ENCODE data around the gene GUCY2C.
A peak's percentile ranks its signal among the peaks of the same experiment; 100 is the strongest.

The GUCY2C gene

DNA sequence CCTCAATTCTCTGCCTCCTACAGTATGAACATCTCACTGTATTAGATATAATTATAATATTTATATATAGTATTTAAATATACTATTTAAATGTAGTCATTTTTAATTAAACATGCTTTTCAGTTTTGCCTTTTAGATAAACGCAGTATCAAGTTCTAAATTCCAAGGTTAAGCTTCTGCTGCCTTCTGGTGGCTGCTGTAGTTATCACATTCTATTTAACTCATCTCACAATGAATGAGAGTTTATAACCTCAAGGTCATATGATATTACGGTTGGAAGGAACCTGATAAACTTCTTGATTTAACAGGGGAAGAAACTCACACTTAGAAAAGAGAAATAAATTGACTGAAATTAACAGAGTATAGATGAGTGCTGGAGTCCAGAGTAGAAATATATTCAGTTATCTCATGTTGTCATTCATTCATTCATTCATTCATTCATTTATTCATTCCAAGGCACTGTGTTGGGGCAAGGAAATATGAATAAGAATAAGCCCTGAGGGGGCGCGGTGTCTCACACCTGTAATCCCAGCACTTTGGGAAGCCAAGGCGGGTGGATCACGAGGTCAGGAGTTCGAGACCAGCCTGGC is 31.9 kb downstream of the GUCY2C start:
- Histone ChIP-seq H3K27me3 (replicated peaks; ENCODE audit: control insufficient read depth, insufficient read depth, low read length) (no peaks in the 10 kb centered on the region), H3K4me3 (replicated peaks; ENCODE audit: low read depth, low read length) (no peak overlapping the region), H3K36me3 (ENCODE audit: control insufficient read depth, insufficient read depth, low read length) (no peaks in the 10 kb centered on the region)
- no peak for DNase-seq (ENCODE audit: extremely low read depth, insufficient read length)
- TF ChIP-seq, protein P1, sequence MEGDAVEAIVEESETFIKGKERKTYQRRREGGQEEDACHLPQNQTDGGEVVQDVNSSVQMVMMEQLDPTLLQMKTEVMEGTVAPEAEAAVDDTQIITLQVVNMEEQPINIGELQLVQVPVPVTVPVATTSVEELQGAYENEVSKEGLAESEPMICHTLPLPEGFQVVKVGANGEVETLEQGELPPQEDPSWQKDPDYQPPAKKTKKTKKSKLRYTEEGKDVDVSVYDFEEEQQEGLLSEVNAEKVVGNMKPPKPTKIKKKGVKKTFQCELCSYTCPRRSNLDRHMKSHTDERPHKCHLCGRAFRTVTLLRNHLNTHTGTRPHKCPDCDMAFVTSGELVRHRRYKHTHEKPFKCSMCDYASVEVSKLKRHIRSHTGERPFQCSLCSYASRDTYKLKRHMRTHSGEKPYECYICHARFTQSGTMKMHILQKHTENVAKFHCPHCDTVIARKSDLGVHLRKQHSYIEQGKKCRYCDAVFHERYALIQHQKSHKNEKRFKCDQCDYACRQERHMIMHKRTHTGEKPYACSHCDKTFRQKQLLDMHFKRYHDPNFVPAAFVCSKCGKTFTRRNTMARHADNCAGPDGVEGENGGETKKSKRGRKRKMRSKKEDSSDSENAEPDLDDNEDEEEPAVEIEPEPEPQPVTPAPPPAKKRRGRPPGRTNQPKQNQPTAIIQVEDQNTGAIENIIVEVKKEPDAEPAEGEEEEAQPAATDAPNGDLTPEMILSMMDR (IDR thresholded peaks at IDR 0.05; ENCODE audit: insufficient read depth, low read length, poor library complexity, severe bottlenecking): peak; percentile 62

GRCh38 chr12:14663002-14663401 is 33.4 kb downstream of the GUCY2C start:
- no peak for DNase-seq (ENCODE audit: extremely low read depth, insufficient read length)
- no peak overlapping the region for H3K4me3 ChIP-seq (replicated peaks; ENCODE audit: low read depth, low read length)

DNA sequence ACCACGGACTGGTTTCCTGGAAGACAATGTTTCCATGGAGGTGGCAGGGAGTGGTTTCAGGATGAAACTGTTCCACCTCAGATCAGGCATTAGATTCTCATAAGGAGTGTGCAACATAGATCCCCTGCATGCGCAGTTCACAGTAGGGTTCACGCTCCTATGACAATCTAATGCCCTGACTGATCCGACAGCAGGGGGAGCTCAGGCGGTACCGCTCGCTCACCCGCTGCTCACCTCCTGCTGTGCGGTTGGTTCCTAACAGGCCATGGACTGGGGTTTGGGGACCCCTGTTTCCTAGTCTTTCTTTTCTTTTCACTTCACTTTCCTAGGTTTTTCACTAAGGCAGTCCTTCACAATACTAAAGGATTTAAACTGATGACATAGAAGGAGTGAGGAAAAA is 39.6 kb downstream of the GUCY2C start:
- no peak overlapping the region for H3K4me3 ChIP-seq (replicated peaks; ENCODE audit: low read depth, low read length)
- TF ChIP-seq, protein P1 (IDR thresholded peaks at IDR 0.05; ENCODE audit: insufficient read depth, low read length, poor library complexity, severe bottlenecking): no peak
- H3K27me3 ChIP-seq (replicated peaks; ENCODE audit: control insufficient read depth, insufficient read depth, low read length): no peaks in the 10 kb centered on the region
- H3K36me3 ChIP-seq (ENCODE audit: control insufficient read depth, insufficient read depth, low read length): no peaks in the 10 kb centered on the region
- DNase-seq (ENCODE audit: extremely low read depth, insufficient read length): no peak

More at GRCh38 chr12:14663002-14663401, 33.4 kb downstream of the GUCY2C start:
- Histone ChIP-seq H3K36me3 (ENCODE audit: control insufficient read depth, insufficient read depth, low read length) (no peaks in the 10 kb centered on the region), H3K27me3 (replicated peaks; ENCODE audit: control insufficient read depth, insufficient read depth, low read length) (no peaks in the 10 kb centered on the region)
- TF ChIP-seq, protein P1 (IDR thresholded peaks at IDR 0.05; ENCODE audit: insufficient read depth, low read length, poor library complexity, severe bottlenecking): no peak

DNA sequence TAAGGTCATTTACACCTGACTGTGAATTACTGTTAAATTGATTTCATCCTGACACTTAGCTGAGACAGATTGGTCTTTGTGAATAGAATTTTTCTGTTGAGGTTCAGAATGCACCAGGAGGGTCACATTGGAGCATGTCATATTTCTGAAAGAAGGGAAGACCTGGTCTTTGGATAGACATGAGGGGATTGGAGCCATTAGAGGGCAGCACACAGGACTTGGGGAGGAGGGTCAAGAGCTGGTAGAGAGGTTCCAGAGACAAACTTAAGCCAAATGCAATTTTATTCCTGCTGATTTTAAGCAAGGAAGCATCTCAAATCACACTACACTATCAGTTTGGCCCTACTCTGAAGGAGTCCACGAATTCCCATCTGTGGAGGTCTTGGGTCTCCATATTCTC is 41.1 kb downstream of the GUCY2C start:
- TF ChIP-seq, protein P1 (IDR thresholded peaks at IDR 0.05; ENCODE audit: insufficient read depth, low read length, poor library complexity, severe bottlenecking): no peak
- Histone ChIP-seq H3K4me3 (replicated peaks; ENCODE audit: low read depth, low read length) (no peak overlapping the region), H3K36me3 (ENCODE audit: control insufficient read depth, insufficient read depth, low read length) (no peaks in the 10 kb centered on the region), H3K27me3 (replicated peaks; ENCODE audit: control insufficient read depth, insufficient read depth, low read length) (no peaks in the 10 kb centered on the region)
- no peak for DNase-seq (ENCODE audit: extremely low read depth, insufficient read length)

DNA sequence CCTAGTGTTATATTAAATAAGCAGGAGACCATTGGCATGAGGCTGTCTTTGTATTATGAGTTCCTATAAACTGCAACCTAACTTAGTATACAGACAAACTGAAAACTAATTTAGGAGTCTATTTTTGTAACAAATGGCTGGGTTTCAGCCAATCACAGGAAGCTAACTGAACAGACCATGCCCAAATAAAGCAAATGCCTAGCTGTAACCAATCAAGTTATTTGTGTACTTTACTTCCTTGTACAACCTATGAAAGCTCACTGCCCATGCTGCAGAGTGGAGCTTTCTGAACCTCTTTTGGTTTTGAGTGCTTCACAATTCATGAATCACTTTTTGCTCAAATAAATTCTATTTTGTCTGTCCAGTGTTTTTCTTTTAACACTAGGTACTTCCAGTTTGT is 41.6 kb downstream of the GUCY2C start:
- DNase-seq (ENCODE audit: extremely low read depth, insufficient read length): no peak
- Histone ChIP-seq H3K36me3 (ENCODE audit: control insufficient read depth, insufficient read depth, low read length) (no peaks in the 10 kb centered on the region), H3K27me3 (replicated peaks; ENCODE audit: control insufficient read depth, insufficient read depth, low read length) (no peaks in the 10 kb centered on the region), H3K4me3 (replicated peaks; ENCODE audit: low read depth, low read length) (no peak overlapping the region)
- TF ChIP-seq, protein P1 (IDR thresholded peaks at IDR 0.05; ENCODE audit: insufficient read depth, low read length, poor library complexity, severe bottlenecking): no peak

DNA sequence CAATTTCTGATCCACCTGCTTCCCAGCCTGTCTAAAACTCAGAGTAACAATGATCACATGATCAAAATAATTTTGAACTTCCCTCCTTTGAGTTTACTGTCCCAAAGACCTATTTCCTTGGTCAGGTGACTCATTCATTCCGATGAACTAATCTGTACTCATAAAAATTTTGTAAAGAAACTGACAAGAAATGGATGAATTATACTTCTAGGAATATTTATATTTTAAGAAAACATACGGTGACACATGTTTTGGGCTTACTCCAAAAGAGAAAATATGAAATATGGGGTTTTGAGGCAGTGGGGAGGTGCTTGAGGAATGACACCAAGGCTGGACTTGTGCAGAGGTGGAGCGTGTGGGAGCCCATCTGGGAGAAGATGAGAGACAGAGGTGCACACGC is 42.0 kb downstream of the GUCY2C start:
- Histone ChIP-seq H3K27me3 (replicated peaks; ENCODE audit: control insufficient read depth, insufficient read depth, low read length) (no peaks in the 10 kb centered on the region), H3K36me3 (ENCODE audit: control insufficient read depth, insufficient read depth, low read length) (no peaks in the 10 kb centered on the region), H3K4me3 (replicated peaks; ENCODE audit: low read depth, low read length) (no peak overlapping the region)
- TF ChIP-seq, protein P1 (IDR thresholded peaks at IDR 0.05; ENCODE audit: insufficient read depth, low read length, poor library complexity, severe bottlenecking): no peak
- DNase-seq (ENCODE audit: extremely low read depth, insufficient read length): no peak

Measured in GM06990 (cell line).